Liver (tissue), 9 donors: ENCODE results near the gene DHPS. TPM values are rescaled to one million over a fixed set of nuclear protein-coding genes. Genes with fewer than 3 reads are reported as not detected.
"Not testable (repeated sequence)": the region's sequence is repeated elsewhere in the genome, so short reads cannot be mapped to it uniquely, and the experiment has no call there.

Source experiments
- DNase-seq: peaks from one replicate; pipeline ENCODE4 v3.0.0-alpha.2; 2017; ENCODE audit warnings: low spot score
- H3K27ac ChIP-seq, 2 donors: one replicate each; pipeline ENCODE4 v1.7.0; 2013; ENCODE audit warnings: inconsistent platforms in 2 of 2, low read length in 2 of 2, control low read depth in 1 of 2, low read depth in 1 of 2, mild to moderate bottlenecking in 1 of 2
- H3K27me3 ChIP-seq, 4 donors: one replicate each; pipeline versions ENCODE4 v1.6.1 to v1.7.0; 2013; ENCODE audit warnings: low read length in 3 of 4, inconsistent platforms in 1 of 4, mild to moderate bottlenecking in 1 of 4, moderate library complexity in 1 of 4; ENCODE audit not compliant: control insufficient read depth in 4 of 4, insufficient read depth in 4 of 4
- H3K36me3 ChIP-seq, 4 donors: one replicate each; pipeline versions ENCODE4 v1.6.1 to v1.7.0; 2013; ENCODE audit warnings: low read length in 3 of 4, mild to moderate bottlenecking in 3 of 4, low read depth in 1 of 4, moderate library complexity in 1 of 4; ENCODE audit not compliant: control insufficient read depth in 4 of 4, insufficient read depth in 3 of 4
- H3K4me1 ChIP-seq, 4 donors: one replicate each; pipeline versions ENCODE4 v1.6.1 to v1.7.0; 2013; ENCODE audit warnings: low read length in 3 of 4, mild to moderate bottlenecking in 3 of 4, moderate library complexity in 1 of 4; ENCODE audit not compliant: control insufficient read depth in 4 of 4, insufficient read depth in 4 of 4
- H3K4me3 ChIP-seq, 3 donors: one replicate each; pipeline versions ENCODE4 v1.6.1 to v1.7.0; 2013; ENCODE audit warnings: low read length in 3 of 3, control low read depth in 1 of 3, low read depth in 1 of 3, mild to moderate bottlenecking in 1 of 3
- H3K9ac ChIP-seq, 2 donors: one replicate each; pipeline ENCODE4 v1.7.0; 2013; ENCODE audit warnings: low read length in 2 of 2, mild to moderate bottlenecking in 2 of 2, moderate library complexity in 2 of 2, control low read depth in 1 of 2, low read depth in 1 of 2
- H3K9me3 ChIP-seq, 4 donors: one replicate each; pipeline versions ENCODE4 v1.6.1 to v1.7.0; 2013; ENCODE audit warnings: low read length in 3 of 4; ENCODE audit not compliant: control insufficient read depth in 4 of 4
- ATF3 ChIP-seq: IDR thresholded peaks from 2 replicates; pipeline ENCODE4 v1.6.1; 2016; ENCODE audit warnings: antibody characterized with exemption
- FOXA1 ChIP-seq: IDR thresholded peaks from 2 replicates; pipeline ENCODE4 v1.6.1; 2016; ENCODE audit warnings: antibody characterized with exemption
- GABPA ChIP-seq, 2 donors: IDR thresholded peaks in 1 of 2; conservative IDR thresholded peaks in 1 of 2; 2 replicates each; pipeline ENCODE4 v1.6.1; 2016; ENCODE audit warnings: antibody characterized with exemption in 2 of 2, mild to moderate bottlenecking in 1 of 2, moderate library complexity in 1 of 2
- HNF4A ChIP-seq, 2 donors: conservative IDR thresholded peaks; 2 replicates each; pipeline ENCODE4 v1.6.1; 2016; ENCODE audit warnings: antibody characterized with exemption in 2 of 2, mild to moderate bottlenecking in 2 of 2
- HNF4G ChIP-seq: IDR thresholded peaks from 2 replicates; pipeline ENCODE4 v1.6.1; 2016; ENCODE audit warnings: antibody characterized with exemption
- JUND ChIP-seq, 2 donors: IDR thresholded peaks; 2 replicates each; pipeline ENCODE4 v1.6.1; 2016; ENCODE audit warnings: antibody characterized with exemption in 2 of 2
- NR2F2 ChIP-seq: IDR thresholded peaks from 2 replicates; pipeline ENCODE4 v1.6.1; 2016; ENCODE audit warnings: antibody characterized with exemption
- RAD21 ChIP-seq, 2 donors: IDR thresholded peaks; 2 replicates each; pipeline ENCODE4 v1.6.1; 2016; ENCODE audit warnings: antibody characterized with exemption in 2 of 2, mild to moderate bottlenecking in 2 of 2
- REST ChIP-seq: IDR thresholded peaks from 2 replicates; pipeline ENCODE4 v1.6.1; 2016; ENCODE audit warnings: antibody characterized with exemption, mild to moderate bottlenecking
- RXRA ChIP-seq, 2 donors: IDR thresholded peaks; 2 replicates each; pipeline ENCODE4 v1.6.1; 2017 to 2018; ENCODE audit warnings: antibody characterized with exemption in 2 of 2, mild to moderate bottlenecking in 1 of 2
- SP1 ChIP-seq: IDR thresholded peaks from 2 replicates; pipeline ENCODE4 v1.6.1; 2018; ENCODE audit warnings: antibody characterized with exemption, mild to moderate bottlenecking
- TAF1 ChIP-seq: conservative IDR thresholded peaks from 2 replicates; pipeline ENCODE4 v1.6.1; 2016; ENCODE audit warnings: antibody characterized with exemption, mild to moderate bottlenecking
- YY1 ChIP-seq: IDR thresholded peaks from 2 replicates; pipeline ENCODE4 v1.6.1; 2016; ENCODE audit warnings: antibody characterized with exemption, mild to moderate bottlenecking
- WGBS: extraction: QIAGEN DNeasy Blood & Tissue Kit; methylation state at CpG from one replicate; pipeline ENCODE4 v1.1.7; 2013; 5-methylcytosine and 5-hydroxymethylcytosine counted together
- polyA plus RNA-seq, 2 donors: library from polyadenylated mRNA; stranded (reverse) in 1 of 2; unstranded in 1 of 2; fragments of 200-250 nt in 1 of 2; fragments of >200 nt in 1 of 2; fragmentation: Nextera tagmentation in 1 of 2; extraction: Ambion mirVana in 1 of 2; gene quantifications; one replicate each; pipeline versions ENCODE4 v1.2.1 to v1.2.3, GENCODE V29; 2013 to 2015
- total RNA-seq, 2 donors: library from RNA; depleted of rRNA; stranded (reverse); fragments of >200 nt; gene quantifications; one replicate each; pipeline ENCODE4 v1.2.3, GENCODE V29; 2014
- TF ChIP-seq, protein P1 (sequence below): IDR thresholded peaks from 2 replicates; pipeline ENCODE4 v1.6.1; 2016; ENCODE audit warnings: antibody characterized with exemption
- TF ChIP-seq, protein P2 (sequence below): fragments of 150-350 bp; IDR thresholded peaks from 2 replicates; pipeline ENCODE4 v1.5.1; 2017; ENCODE audit warnings: improper control_type of control experiment, low read depth, low read length; ENCODE audit not compliant: missing input control
- donor health status: healthy.
- donor health status: healthy.
- donor health status: healthy.
- donor health status: healthy.
- donor health status: healthy.

Gene DHPS
- total and polyA plus RNA-seq, 4 donors = 29.1 to 53.9 (median 42.6) TPM

GRCh38 chr19:12678039-12678438 is 3.6 kb downstream of the DHPS start:
- WGBS = 53% methylated on average over 5 of the region's 5 CpGs
- H3K9ac ChIP-seq, H3K4me3 ChIP-seq, DNase-seq, H3K9me3 ChIP-seq, H3K27me3 ChIP-seq: not testable (repeated sequence)
- TF ChIP-seq HNF4A (conservative IDR thresholded peaks at IDR 0.05) = peak; percentile 95 to 96
- TF ChIP-seq GABPA (IDR thresholded peaks at IDR 0.05 in 1 of 2, conservative IDR thresholded peaks at IDR 0.05 in 1 of 2) = peak in 1 of 2 donors; percentile 74
- TF ChIP-seq RXRA (IDR thresholded peaks at IDR 0.05) = peak; percentile 62 to 65
- peak; percentile 73 for TF ChIP-seq SP1
- TF ChIP-seq YY1 = peak; percentile 46
- TF ChIP-seq HNF4G = peak; percentile 82
- H3K27ac ChIP-seq = peak overlapping the region; percentile 17 to 50
- peaks cover 16 to 40% (median 28%) of the 10 kb centered on the region in 4 donors for H3K36me3 ChIP-seq
- peaks cover 4 to 27% (median 21%) of the 10 kb centered on the region in 4 donors for H3K4me1 ChIP-seq

DNA sequence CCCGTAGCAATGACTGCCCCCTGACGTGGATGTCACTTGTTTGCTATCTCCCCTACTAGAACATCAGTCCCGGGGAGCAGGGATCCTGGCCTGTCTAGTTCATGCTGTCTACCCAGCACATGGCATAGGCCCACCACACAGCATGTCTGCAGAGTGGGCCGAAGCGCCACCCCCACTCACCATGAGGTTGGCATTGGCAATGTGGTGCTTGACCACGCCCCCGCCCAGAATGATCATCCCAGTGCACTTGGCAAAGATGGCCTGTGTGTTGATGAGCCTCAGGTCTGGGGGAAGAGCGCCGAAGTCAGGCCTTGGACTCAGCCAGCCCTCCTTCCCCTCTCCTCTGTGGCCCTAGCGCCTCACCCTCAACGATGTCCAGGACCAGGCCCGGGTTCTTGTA is 4.8 kb downstream of the DHPS start:
- TF ChIP-seq SP1 = no peak
- TF ChIP-seq ATF3 = no peak
- TF ChIP-seq RAD21 (IDR thresholded peaks at IDR 0.05) = no peak
- no peak for TF ChIP-seq TAF1
- TF ChIP-seq NR2F2 = no peak
- TF ChIP-seq GABPA (IDR thresholded peaks at IDR 0.05 in 1 of 2, conservative IDR thresholded peaks at IDR 0.05 in 1 of 2) = no peak
- TF ChIP-seq HNF4A (conservative IDR thresholded peaks at IDR 0.05) = no peak
- no peak for TF ChIP-seq FOXA1
- TF ChIP-seq RXRA (IDR thresholded peaks at IDR 0.05) = no peak
- no peak for TF ChIP-seq HNF4G
- TF ChIP-seq REST = no peak
- no peak for TF ChIP-seq JUND (IDR thresholded peaks at IDR 0.05)
- TF ChIP-seq, protein P1, sequence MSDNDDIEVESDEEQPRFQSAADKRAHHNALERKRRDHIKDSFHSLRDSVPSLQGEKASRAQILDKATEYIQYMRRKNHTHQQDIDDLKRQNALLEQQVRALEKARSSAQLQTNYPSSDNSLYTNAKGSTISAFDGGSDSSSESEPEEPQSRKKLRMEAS = no peak
- no peak for TF ChIP-seq YY1
- 95% methylated on average over 12 of the region's 12 CpGs for WGBS
- H3K4me1 ChIP-seq = peaks cover 2 to 27% (median 20%) of the 10 kb centered on the region in 4 donors
- no peak overlapping the region for H3K9ac ChIP-seq
- no peak overlapping the region for H3K4me3 ChIP-seq
- no peak for DNase-seq
- no peaks in the 10 kb centered on the region for H3K27me3 ChIP-seq
- H3K36me3 ChIP-seq = peaks cover 16 to 46% (median 28%) of the 10 kb centered on the region in 4 donors
- H3K27ac ChIP-seq = no peak overlapping the region
- H3K9me3 ChIP-seq = no peaks in the 10 kb centered on the region

- Histone ChIP-seq H3K4me3 (no peak overlapping the region), H3K9me3 (no peaks in the 10 kb centered on the region), H3K27me3 (no peaks in the 10 kb centered on the region), H3K27ac (no peak overlapping the region), H3K9ac (no peak overlapping the region), H3K4me1 (peaks cover 2 to 27% (median 20%) of the 10 kb centered on the region in 4 donors), H3K36me3 (peaks cover 16 to 46% (median 28%) of the 10 kb centered on the region in 4 donors)
- DNase-seq = peak; percentile 92
- TF ChIP-seq, protein P2, sequence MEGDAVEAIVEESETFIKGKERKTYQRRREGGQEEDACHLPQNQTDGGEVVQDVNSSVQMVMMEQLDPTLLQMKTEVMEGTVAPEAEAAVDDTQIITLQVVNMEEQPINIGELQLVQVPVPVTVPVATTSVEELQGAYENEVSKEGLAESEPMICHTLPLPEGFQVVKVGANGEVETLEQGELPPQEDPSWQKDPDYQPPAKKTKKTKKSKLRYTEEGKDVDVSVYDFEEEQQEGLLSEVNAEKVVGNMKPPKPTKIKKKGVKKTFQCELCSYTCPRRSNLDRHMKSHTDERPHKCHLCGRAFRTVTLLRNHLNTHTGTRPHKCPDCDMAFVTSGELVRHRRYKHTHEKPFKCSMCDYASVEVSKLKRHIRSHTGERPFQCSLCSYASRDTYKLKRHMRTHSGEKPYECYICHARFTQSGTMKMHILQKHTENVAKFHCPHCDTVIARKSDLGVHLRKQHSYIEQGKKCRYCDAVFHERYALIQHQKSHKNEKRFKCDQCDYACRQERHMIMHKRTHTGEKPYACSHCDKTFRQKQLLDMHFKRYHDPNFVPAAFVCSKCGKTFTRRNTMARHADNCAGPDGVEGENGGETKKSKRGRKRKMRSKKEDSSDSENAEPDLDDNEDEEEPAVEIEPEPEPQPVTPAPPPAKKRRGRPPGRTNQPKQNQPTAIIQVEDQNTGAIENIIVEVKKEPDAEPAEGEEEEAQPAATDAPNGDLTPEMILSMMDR = peak; percentile 71
- TF ChIP-seq ATF3 (no peak), HNF4A (conservative IDR thresholded peaks at IDR 0.05) (peak in 1 of 2 donors; percentile 26), SP1 (no peak), RAD21 (IDR thresholded peaks at IDR 0.05) (peak; percentile 52 to 80)
- WGBS = 36% methylated on average over 4 of the region's 4 CpGs
These were observed 5.3 kb downstream of the DHPS start for GRCh38 chr19:12676384-12676792.
